Neural cell (in vitro differentiated cells): ENCODE measurements around the gene POU4F3. TPM values are rescaled to one million over a fixed set of nuclear protein-coding genes. Genes with fewer than 3 reads are reported as not detected.

ENCODE experiments used
- H2AFZ ChIP-seq: fragments of 200-600, 300-800 bp; sonication (generic), shearing (Covaris generic); 2 replicates; pipeline ENCODE4 v1.6.0; 2014; ENCODE audit warnings: low read depth, mild to moderate bottlenecking, antibody characterized with exemption, low read length, moderate library complexity
- H3F3A ChIP-seq: fragments of 200-600 bp; shearing (Covaris generic); 2 replicates; pipeline ENCODE4 v1.6.1; 2016; ENCODE audit warnings: mild to moderate bottlenecking, moderate library complexity, mixed read lengths, antibody characterized with exemption, low read length; ENCODE audit not compliant: insufficient read depth, poor library complexity, severe bottlenecking
- H3K27ac ChIP-seq: fragments of 200-600, 300-800 bp; sonication (generic), shearing (Covaris generic); 2 replicates; pipeline ENCODE4 v1.5.1; 2014; ENCODE audit warnings: mild to moderate bottlenecking, low read length, moderate library complexity
- H3K27me3 ChIP-seq: fragments of 300-800, 200-600 bp; sonication (generic), shearing (Covaris generic); 2 replicates; pipeline ENCODE4 v1.6.0; 2014; ENCODE audit warnings: mild to moderate bottlenecking, low read depth, low read length, moderate library complexity; ENCODE audit not compliant: insufficient read depth
- H3K36me3 ChIP-seq: fragments of 300-800, 200-600 bp; sonication (generic), shearing (Covaris generic); 2 replicates; pipeline ENCODE4 v1.5.1; 2014; ENCODE audit warnings: mild to moderate bottlenecking, antibody characterized with exemption, low read length, moderate library complexity; ENCODE audit not compliant: insufficient read depth
- H3K4me2 ChIP-seq: fragments of 300-800, 200-600 bp; sonication (generic), shearing (Covaris generic); 2 replicates; pipeline ENCODE4 v1.6.0; 2014; ENCODE audit warnings: mild to moderate bottlenecking, low read length
- H3K4me3 ChIP-seq: fragments of 300-800, 200-600 bp; sonication (generic), shearing (Covaris generic); 2 replicates; pipeline ENCODE4 v1.5.1; 2014; ENCODE audit warnings: mild to moderate bottlenecking, low read length, moderate library complexity
- H3K79me2 ChIP-seq: fragments of 200-600 bp; shearing (Covaris generic); replicated peaks from 2 replicates; pipeline ENCODE4 v1.6.0; 2014; ENCODE audit warnings: mild to moderate bottlenecking, low read length, moderate library complexity; ENCODE audit not compliant: insufficient read depth
- H3K9ac ChIP-seq: fragments of 300-800, 200-600 bp; sonication (generic), shearing (Covaris generic); 2 replicates; pipeline ENCODE4 v1.6.1; 2016; ENCODE audit warnings: mild to moderate bottlenecking, low read length, mixed read lengths
- H3K9me2 ChIP-seq: fragments of 200-600 bp; shearing (Covaris generic); 2 replicates; pipeline ENCODE4 v1.6.1; 2016; ENCODE audit warnings: mild to moderate bottlenecking, low read length, mixed read lengths; ENCODE audit not compliant: insufficient read depth
- H3K9me3 ChIP-seq: fragments of 200-600, 300-800 bp; sonication (generic), shearing (Covaris generic); 2 replicates; pipeline ENCODE4 v1.6.1; 2016; ENCODE audit warnings: mild to moderate bottlenecking, mixed run types, low read length, moderate library complexity, mixed read lengths
- H4K20me1 ChIP-seq: fragments of 200-600 bp; shearing (Covaris generic); 2 replicates; pipeline ENCODE4 v1.6.1; 2016; ENCODE audit warnings: mild to moderate bottlenecking, mixed run types; ENCODE audit not compliant: insufficient read depth
- EP300 ChIP-seq: fragments of 450-650 bp; conservative IDR thresholded peaks from 2 replicates; pipeline ENCODE4 v1.6.1; 2014; ENCODE audit warnings: antibody characterized with exemption, mild to moderate bottlenecking, moderate library complexity; ENCODE audit not compliant: poor library complexity, severe bottlenecking
- EZH2 ChIP-seq: fragments of 200-600, 300-800 bp; shearing (Covaris generic), sonication (generic); IDR thresholded peaks from 2 replicates; pipeline ENCODE4 v1.6.1; 2014; ENCODE audit warnings: antibody characterized with exemption, low read length, borderline replicate concordance, mild to moderate bottlenecking; ENCODE audit not compliant: insufficient read depth, poor library complexity, severe bottlenecking
- MXI1 ChIP-seq: fragments of 450-650 bp; conservative IDR thresholded peaks from 2 replicates; pipeline ENCODE4 v1.6.1; 2014; ENCODE audit warnings: antibody characterized with exemption, mild to moderate bottlenecking; ENCODE audit not compliant: poor library complexity, severe bottlenecking
- POLR2AphosphoS5 ChIP-seq: IDR thresholded peaks from 2 replicates; pipeline ENCODE4 v1.6.1; 2012
- RAD21 ChIP-seq: fragments of 450-650 bp; conservative IDR thresholded peaks from 2 replicates; pipeline ENCODE4 v1.6.1; 2014; ENCODE audit warnings: antibody characterized with exemption, mild to moderate bottlenecking, moderate library complexity
- REST ChIP-seq: IDR thresholded peaks from 2 replicates; pipeline ENCODE4 v1.6.1; 2012; ENCODE audit warnings: borderline replicate concordance
- SMC3 ChIP-seq: fragments of 450-650 bp; conservative IDR thresholded peaks from 2 replicates; pipeline ENCODE4 v1.6.1; 2014; ENCODE audit warnings: antibody characterized with exemption, mild to moderate bottlenecking, moderate library complexity; ENCODE audit not compliant: poor library complexity
- TAF1 ChIP-seq: IDR thresholded peaks from 2 replicates; pipeline ENCODE4 v1.6.1; 2012; ENCODE audit warnings: low read depth
- polyA plus RNA-seq: library from polyadenylated mRNA; depleted of rRNA; stranded (reverse); fragments of >200 nt; gene quantifications from 2 replicates; pipeline ENCODE4 v1.2.3, GENCODE V29; 2014
- TF ChIP-seq, protein P1 (sequence below): fragments of 450-650 bp; IDR thresholded peaks from 2 replicates; pipeline ENCODE4 v1.5.1; 2014; ENCODE audit warnings: antibody characterized with exemption, mild to moderate bottlenecking, moderate library complexity; ENCODE audit not compliant: poor library complexity, severe bottlenecking

The POU4F3 gene
- polyA plus RNA-seq, 1 donor from 2014 or later: 0.15 TPM

- Histone ChIP-seq H2AFZ (no peak overlapping the region), H3K36me3 (no peaks in the 10 kb centered on the region), H3K27ac (no peak overlapping the region), H3K4me2 (no peak overlapping the region), H3K79me2 (no peaks in the 10 kb centered on the region), H3K9ac (no peak overlapping the region), H3K4me3 (no peak overlapping the region), H3K9me2 (no peaks in the 10 kb centered on the region), H4K20me1 (no peaks in the 10 kb centered on the region), H3K9me3 (no peaks in the 10 kb centered on the region), H3F3A (no peaks in the 10 kb centered on the region), H3K27me3 (no peaks in the 10 kb centered on the region)
- TF ChIP-seq, protein P1, sequence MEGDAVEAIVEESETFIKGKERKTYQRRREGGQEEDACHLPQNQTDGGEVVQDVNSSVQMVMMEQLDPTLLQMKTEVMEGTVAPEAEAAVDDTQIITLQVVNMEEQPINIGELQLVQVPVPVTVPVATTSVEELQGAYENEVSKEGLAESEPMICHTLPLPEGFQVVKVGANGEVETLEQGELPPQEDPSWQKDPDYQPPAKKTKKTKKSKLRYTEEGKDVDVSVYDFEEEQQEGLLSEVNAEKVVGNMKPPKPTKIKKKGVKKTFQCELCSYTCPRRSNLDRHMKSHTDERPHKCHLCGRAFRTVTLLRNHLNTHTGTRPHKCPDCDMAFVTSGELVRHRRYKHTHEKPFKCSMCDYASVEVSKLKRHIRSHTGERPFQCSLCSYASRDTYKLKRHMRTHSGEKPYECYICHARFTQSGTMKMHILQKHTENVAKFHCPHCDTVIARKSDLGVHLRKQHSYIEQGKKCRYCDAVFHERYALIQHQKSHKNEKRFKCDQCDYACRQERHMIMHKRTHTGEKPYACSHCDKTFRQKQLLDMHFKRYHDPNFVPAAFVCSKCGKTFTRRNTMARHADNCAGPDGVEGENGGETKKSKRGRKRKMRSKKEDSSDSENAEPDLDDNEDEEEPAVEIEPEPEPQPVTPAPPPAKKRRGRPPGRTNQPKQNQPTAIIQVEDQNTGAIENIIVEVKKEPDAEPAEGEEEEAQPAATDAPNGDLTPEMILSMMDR: no peak
- no peak for TF ChIP-seq EP300
- TF ChIP-seq SMC3: no peak
- no peak for TF ChIP-seq RAD21
- no peak for TF ChIP-seq MXI1
- TF ChIP-seq EZH2: no peak
- no peak for TF ChIP-seq REST
- TF ChIP-seq TAF1: no peak
- TF ChIP-seq POLR2AphosphoS5: no peak
Observed at GRCh38 chr5:146311278-146311677, 27.4 kb upstream of the POU4F3 start.

GRCh38 chr5:146313027-146313426 lies 25.6 kb upstream of the POU4F3 start:
- Histone ChIP-seq H3K79me2 (no peaks in the 10 kb centered on the region), H2AFZ (no peak overlapping the region), H3K9ac (no peak overlapping the region), H3F3A (no peaks in the 10 kb centered on the region), H3K36me3 (no peaks in the 10 kb centered on the region), H4K20me1 (no peaks in the 10 kb centered on the region), H3K9me3 (no peaks in the 10 kb centered on the region), H3K4me2 (no peak overlapping the region), H3K27ac (no peak overlapping the region), H3K4me3 (no peak overlapping the region), H3K9me2 (no peaks in the 10 kb centered on the region), H3K27me3 (no peaks in the 10 kb centered on the region)
- TF ChIP-seq RAD21: no peak
- TF ChIP-seq, protein P1: no peak
- no peak for TF ChIP-seq MXI1
- TF ChIP-seq TAF1: no peak
- no peak for TF ChIP-seq SMC3
- no peak for TF ChIP-seq REST
- TF ChIP-seq EZH2: no peak
- no peak for TF ChIP-seq EP300
- TF ChIP-seq POLR2AphosphoS5: no peak
